ENCODE results near the gene DUSP19. TPM values are rescaled to one million over a fixed set of nuclear protein-coding genes. Genes with fewer than 3 reads are reported as not detected.

Gene DUSP19
- total and polyA plus RNA-seq, 2 of the 13 experiments (the other 11 are each of a cell fraction or from before 2014, with no cell fraction given), result 1.3 to 1.9 TPM

- TF ChIP-seq, protein P1, sequence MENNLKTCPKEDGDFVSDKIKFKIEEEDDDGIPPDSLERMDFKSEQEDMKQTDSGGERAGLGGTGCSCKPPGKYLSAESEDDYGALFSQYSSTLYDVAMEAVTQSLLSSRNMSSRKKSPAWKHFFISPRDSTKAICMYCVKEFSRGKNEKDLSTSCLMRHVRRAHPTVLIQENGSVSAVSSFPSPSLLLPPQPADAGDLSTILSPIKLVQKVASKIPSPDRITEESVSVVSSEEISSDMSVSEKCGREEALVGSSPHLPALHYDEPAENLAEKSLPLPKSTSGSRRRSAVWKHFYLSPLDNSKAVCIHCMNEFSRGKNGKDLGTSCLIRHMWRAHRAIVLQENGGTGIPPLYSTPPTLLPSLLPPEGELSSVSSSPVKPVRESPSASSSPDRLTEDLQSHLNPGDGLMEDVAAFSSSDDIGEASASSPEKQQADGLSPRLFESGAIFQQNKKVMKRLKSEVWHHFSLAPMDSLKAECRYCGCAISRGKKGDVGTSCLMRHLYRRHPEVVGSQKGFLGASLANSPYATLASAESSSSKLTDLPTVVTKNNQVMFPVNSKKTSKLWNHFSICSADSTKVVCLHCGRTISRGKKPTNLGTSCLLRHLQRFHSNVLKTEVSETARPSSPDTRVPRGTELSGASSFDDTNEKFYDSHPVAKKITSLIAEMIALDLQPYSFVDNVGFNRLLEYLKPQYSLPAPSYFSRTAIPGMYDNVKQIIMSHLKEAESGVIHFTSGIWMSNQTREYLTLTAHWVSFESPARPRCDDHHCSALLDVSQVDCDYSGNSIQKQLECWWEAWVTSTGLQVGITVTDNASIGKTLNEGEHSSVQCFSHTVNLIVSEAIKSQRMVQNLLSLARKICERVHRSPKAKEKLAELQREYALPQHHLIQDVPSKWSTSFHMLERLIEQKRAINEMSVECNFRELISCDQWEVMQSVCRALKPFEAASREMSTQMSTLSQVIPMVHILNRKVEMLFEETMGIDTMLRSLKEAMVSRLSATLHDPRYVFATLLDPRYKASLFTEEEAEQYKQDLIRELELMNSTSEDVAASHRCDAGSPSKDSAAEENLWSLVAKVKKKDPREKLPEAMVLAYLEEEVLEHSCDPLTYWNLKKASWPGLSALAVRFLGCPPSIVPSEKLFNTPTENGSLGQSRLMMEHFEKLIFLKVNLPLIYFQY (CRISPR knock-in tag; IDR thresholded peaks at IDR 0.05; ENCODE audit: borderline replicate concordance), result peak; percentile 96
- no peak for TF ChIP-seq ATM (IDR thresholded peaks at IDR 0.05; ENCODE audit: borderline replicate concordance)
- TF ChIP-seq ZNF264 (CRISPR knock-in tag; IDR thresholded peaks at IDR 0.05), result peak; percentile 53; the same call in 1 of the 2 replicates
- TF ChIP-seq ZNF431 (CRISPR knock-in tag; IDR thresholded peaks at IDR 0.05; ENCODE audit: borderline replicate concordance, low read depth), result peak; percentile 91; the same call in 1 of the 2 replicates
- no peak for TF ChIP-seq ZKSCAN5 (CRISPR knock-in tag; IDR thresholded peaks at IDR 0.05)
- TF ChIP-seq SRF (IDR thresholded peaks at IDR 0.05; ENCODE audit: low read depth, low read length), result no peak
- no peak for TF ChIP-seq ZNF468 (CRISPR knock-in tag; IDR thresholded peaks at IDR 0.05)
- TF ChIP-seq, protein P2, sequence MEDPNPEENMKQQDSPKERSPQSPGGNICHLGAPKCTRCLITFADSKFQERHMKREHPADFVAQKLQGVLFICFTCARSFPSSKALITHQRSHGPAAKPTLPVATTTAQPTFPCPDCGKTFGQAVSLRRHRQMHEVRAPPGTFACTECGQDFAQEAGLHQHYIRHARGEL (CRISPR knock-in tag; IDR thresholded peaks at IDR 0.05), result no peak
- TF ChIP-seq ZNF354B (CRISPR knock-in tag; IDR thresholded peaks at IDR 0.05), result 0 out of 2 replicates have a peak, but pooled peaks have one; percentile 89
- no peak for TF ChIP-seq ZNF569 (CRISPR knock-in tag; IDR thresholded peaks at IDR 0.05; ENCODE audit: borderline replicate concordance)
- TF ChIP-seq CREB1 (IDR thresholded peaks at IDR 0.05), result no peak
- TF ChIP-seq CREB1 (CRISPR knock-in tag; IDR thresholded peaks at IDR 0.05), result no peak
- TF ChIP-seq PAX8 (CRISPR knock-in tag; IDR thresholded peaks at IDR 0.05; ENCODE audit: borderline replicate concordance), result no peak
- TF ChIP-seq, protein P3, sequence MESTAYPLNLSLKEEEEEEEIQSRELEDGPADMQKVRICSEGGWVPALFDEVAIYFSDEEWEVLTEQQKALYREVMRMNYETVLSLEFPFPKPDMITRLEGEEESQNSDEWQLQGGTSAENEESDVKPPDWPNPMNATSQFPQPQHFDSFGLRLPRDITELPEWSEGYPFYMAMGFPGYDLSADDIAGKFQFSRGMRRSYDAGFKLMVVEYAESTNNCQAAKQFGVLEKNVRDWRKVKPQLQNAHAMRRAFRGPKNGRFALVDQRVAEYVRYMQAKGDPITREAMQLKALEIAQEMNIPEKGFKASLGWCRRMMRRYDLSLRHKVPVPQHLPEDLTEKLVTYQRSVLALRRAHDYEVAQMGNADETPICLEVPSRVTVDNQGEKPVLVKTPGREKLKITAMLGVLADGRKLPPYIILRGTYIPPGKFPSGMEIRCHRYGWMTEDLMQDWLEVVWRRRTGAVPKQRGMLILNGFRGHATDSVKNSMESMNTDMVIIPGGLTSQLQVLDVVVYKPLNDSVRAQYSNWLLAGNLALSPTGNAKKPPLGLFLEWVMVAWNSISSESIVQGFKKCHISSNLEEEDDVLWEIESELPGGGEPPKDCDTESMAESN (CRISPR knock-in tag; conservative IDR thresholded peaks at IDR 0.05), result peak; percentile 66; the same call in 1 of the 2 replicates
- no peak for TF ChIP-seq POLR2AphosphoS5 (IDR thresholded peaks at IDR 0.05; ENCODE audit: low read depth, low read length)
- TF ChIP-seq POGZ (CRISPR knock-in tag; IDR thresholded peaks at IDR 0.05), result peak; percentile 60; the same call in 1 of the 2 replicates
- TF ChIP-seq ZNF557 (CRISPR knock-in tag; IDR thresholded peaks at IDR 0.05), result no peak
- TF ChIP-seq HINFP (CRISPR knock-in tag; IDR thresholded peaks at IDR 0.05; ENCODE audit: low read depth), result peak; percentile 38; the same call in 1 of the 2 replicates
- TF ChIP-seq, protein P4, sequence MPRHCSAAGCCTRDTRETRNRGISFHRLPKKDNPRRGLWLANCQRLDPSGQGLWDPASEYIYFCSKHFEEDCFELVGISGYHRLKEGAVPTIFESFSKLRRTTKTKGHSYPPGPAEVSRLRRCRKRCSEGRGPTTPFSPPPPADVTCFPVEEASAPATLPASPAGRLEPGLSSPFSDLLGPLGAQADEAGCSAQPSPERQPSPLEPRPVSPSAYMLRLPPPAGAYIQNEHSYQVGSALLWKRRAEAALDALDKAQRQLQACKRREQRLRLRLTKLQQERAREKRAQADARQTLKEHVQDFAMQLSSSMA (CRISPR knock-in tag; IDR thresholded peaks at IDR 0.05), result peak; percentile 60; the same call in 1 of the 2 replicates
- TF ChIP-seq ZNF83 (CRISPR knock-in tag; IDR thresholded peaks at IDR 0.05; ENCODE audit: borderline replicate concordance), result no peak
- TF ChIP-seq GTF3A (CRISPR knock-in tag; conservative IDR thresholded peaks at IDR 0.05), result peak; percentile 40; the same call in 1 of the 2 replicates
Observed at GRCh38 chr2:183038341-183039300, 39.9 kb upstream of the DUSP19 start, which contains the start of gene NCKAP1 (continued).
